ENCODE measurements around the gene SF3B6.

Gene SF3B6

DNA sequence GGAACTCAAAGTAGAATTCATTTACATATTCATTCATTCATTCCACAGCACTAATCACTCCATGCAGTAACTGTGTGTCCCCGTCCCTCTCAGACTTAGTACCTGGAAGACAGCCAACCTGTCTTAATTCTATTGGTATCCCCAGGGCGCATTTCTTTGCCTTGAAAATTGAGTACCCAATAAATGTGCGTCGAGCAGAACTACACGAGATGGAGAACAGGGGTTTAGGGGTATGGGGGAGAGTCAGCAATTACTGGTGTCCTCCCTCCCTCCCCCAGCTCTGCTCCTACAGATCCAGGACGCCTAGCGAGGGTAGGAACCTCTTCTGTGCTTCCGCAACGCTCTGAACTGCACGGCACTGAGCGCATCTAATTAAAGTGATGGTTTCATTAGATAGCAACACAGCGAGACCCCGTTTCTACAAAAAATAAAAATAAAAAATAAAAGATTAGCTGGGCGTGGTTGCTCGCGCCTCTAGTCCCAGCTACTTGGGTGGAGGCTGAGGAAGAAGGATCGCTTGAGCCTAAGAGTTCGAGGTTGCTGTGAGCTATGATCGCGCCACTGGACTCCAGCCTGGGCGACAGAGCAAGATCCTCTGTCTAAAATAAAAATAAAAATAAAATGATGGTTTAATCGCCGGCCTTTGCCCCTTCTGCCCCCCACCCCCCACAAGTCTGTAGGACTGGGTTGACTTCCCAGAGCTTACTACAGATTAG, 27.2 kb downstream of the SF3B6 start:
- H3K4me2 ChIP-seq (ENCODE audit: low read depth, low read length, poor library complexity, severe bottlenecking): peak overlapping the region; percentile 66
- TF ChIP-seq CTCF (conservative IDR thresholded peaks at IDR 0.05; ENCODE audit: low read length) (no peak), EZH2phosphoT487 (IDR thresholded peaks at IDR 0.05; ENCODE audit: borderline replicate concordance) (no peak)
- no peak overlapping the region for H3K9ac ChIP-seq (ENCODE audit: low read depth, low read length, poor library complexity, severe bottlenecking)

DNA sequence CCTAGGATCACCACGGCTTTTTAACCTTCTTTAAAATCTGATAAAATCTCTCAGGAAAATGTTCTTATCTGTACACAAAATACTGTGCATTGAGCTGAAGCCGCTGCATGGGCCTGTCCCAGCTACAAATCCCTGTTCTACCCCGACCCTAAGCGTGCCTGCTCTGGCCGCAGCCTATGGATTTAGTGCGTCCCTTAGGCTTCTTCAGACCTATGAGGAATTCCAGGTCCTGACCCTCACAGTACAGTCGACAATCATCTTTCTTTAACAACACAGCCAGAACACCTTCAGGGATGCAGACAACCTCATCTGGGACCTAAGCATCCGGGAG, 28.5 kb downstream of the SF3B6 start:
- Histone ChIP-seq H3K4me1 (ENCODE audit: insufficient read depth, low read length, poor library complexity, severe bottlenecking) (peaks cover 21% of the 10 kb centered on the region), H3K9me3 (ENCODE audit: insufficient read depth, low read depth, low read length) (no peaks in the 10 kb centered on the region), H4K20me1 (ENCODE audit: insufficient read depth, low read length, poor library complexity, severe bottlenecking) (no peaks in the 10 kb centered on the region), H3K79me2 (ENCODE audit: insufficient read depth, low read length) (peaks cover 19% of the 10 kb centered on the region), H3K36me3 (ENCODE audit: insufficient read depth, low read length) (no peaks in the 10 kb centered on the region), H2AFZ (ENCODE audit: low read length) (peak overlapping the region; percentile 96), H3K9me2 (replicated peaks; ENCODE audit: low read depth, low read length) (no peaks in the 10 kb centered on the region), H3K4me2 (ENCODE audit: low read depth, low read length, poor library complexity, severe bottlenecking) (peak overlapping the region; percentile 75), H3K4me3 (ENCODE audit: low read length, poor library complexity, severe bottlenecking) (peak overlapping the region; percentile 90), H3K27me3 (ENCODE audit: insufficient read depth, low read length, poor library complexity, severe bottlenecking) (no peaks in the 10 kb centered on the region), H3K9ac (ENCODE audit: low read depth, low read length, poor library complexity, severe bottlenecking) (peak overlapping the region; percentile 62), H3F3A (ENCODE audit: low read depth) (no peaks in the 10 kb centered on the region)
- TF ChIP-seq EZH2phosphoT487 (IDR thresholded peaks at IDR 0.05; ENCODE audit: borderline replicate concordance): no peak
- TF ChIP-seq CTCF (conservative IDR thresholded peaks at IDR 0.05; ENCODE audit: low read length): no peak

More for the DNA sequence above, 27.2 kb downstream of the SF3B6 start:
- Histone ChIP-seq H3K79me2 (ENCODE audit: insufficient read depth, low read length) (peaks cover 19% of the 10 kb centered on the region), H3K36me3 (ENCODE audit: insufficient read depth, low read length) (no peaks in the 10 kb centered on the region), H3K9me2 (replicated peaks; ENCODE audit: low read depth, low read length) (no peaks in the 10 kb centered on the region), H3F3A (ENCODE audit: low read depth) (no peaks in the 10 kb centered on the region), H4K20me1 (ENCODE audit: insufficient read depth, low read length, poor library complexity, severe bottlenecking) (no peaks in the 10 kb centered on the region), H3K4me3 (ENCODE audit: low read length, poor library complexity, severe bottlenecking) (peak overlapping the region; percentile 70), H3K27me3 (ENCODE audit: insufficient read depth, low read length, poor library complexity, severe bottlenecking) (no peaks in the 10 kb centered on the region), H3K9me3 (ENCODE audit: insufficient read depth, low read depth, low read length) (no peaks in the 10 kb centered on the region), H3K4me1 (ENCODE audit: insufficient read depth, low read length, poor library complexity, severe bottlenecking) (peaks cover 21% of the 10 kb centered on the region), H2AFZ (ENCODE audit: low read length) (peak overlapping the region; percentile 65)

DNA sequence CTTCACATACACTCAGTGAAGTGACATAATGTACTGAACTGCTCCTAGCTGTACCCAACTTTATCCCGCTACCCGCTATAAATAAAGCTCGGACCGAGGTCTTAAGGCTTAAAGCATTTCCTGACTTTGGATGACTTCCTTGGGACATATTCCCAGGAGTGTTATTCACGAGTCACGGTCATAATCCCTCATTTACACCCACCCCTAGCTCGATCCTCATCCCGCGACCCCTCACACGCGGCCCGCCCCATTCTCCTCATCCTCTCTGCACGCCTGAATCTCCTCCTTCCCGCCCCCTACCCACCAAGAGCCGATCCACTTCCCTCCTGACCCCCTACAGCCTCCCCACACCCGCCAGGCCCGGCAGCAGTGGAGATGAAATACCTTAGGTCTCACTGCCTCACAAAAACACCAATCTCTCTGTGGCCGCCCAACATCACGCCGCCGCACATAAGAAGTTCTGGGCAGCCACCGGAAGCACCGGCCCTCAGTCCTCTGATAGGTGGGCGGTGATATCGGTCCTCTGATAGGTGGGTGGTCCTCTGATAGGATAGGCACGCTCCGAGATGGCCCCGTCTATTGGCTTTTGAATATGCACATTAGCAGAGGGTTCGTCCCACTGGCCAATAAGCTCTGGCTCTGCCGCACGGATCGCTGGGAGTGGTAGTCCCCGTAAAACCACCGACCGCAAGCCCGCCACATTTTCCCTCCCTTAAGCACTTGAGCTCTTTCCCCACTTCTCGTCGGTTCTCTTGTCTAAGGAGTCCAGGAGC, 29.0 kb downstream of the SF3B6 start, which contains the start of gene WDCP:
Gene WDCP, minus strand, starts transcription at position 462 of the 773 bp plus-strand sequence. CDS start 7,897 bp downstream, outside the sequence.
- H3K36me3 ChIP-seq (ENCODE audit: insufficient read depth, low read length): no peaks in the 10 kb centered on the region
- no peaks in the 10 kb centered on the region for H3K9me3 ChIP-seq (ENCODE audit: insufficient read depth, low read depth, low read length)
- H3F3A ChIP-seq (ENCODE audit: low read depth): no peaks in the 10 kb centered on the region
- H3K9ac ChIP-seq (ENCODE audit: low read depth, low read length, poor library complexity, severe bottlenecking): peak within 1 kb of the TSS; percentile 84
- peak within 1 kb of the TSS; percentile 96 for H2AFZ ChIP-seq (ENCODE audit: low read length)
- H3K27me3 ChIP-seq (ENCODE audit: insufficient read depth, low read length, poor library complexity, severe bottlenecking): no peaks in the 10 kb centered on the region
- no peaks in the 10 kb centered on the region for H3K9me2 ChIP-seq (replicated peaks; ENCODE audit: low read depth, low read length)
- peaks cover 21% of the 10 kb centered on the region for H3K4me1 ChIP-seq (ENCODE audit: insufficient read depth, low read length, poor library complexity, severe bottlenecking)
- TF ChIP-seq CTCF (conservative IDR thresholded peaks at IDR 0.05; ENCODE audit: low read length): no peak
- no peak for TF ChIP-seq EZH2phosphoT487 (IDR thresholded peaks at IDR 0.05; ENCODE audit: borderline replicate concordance)
- no peaks in the 10 kb centered on the region for H4K20me1 ChIP-seq (ENCODE audit: insufficient read depth, low read length, poor library complexity, severe bottlenecking)
- H3K79me2 ChIP-seq (ENCODE audit: insufficient read depth, low read length): peaks cover 19% of the 10 kb centered on the region
- H3K4me3 ChIP-seq (ENCODE audit: low read length, poor library complexity, severe bottlenecking): peak within 1 kb of the TSS; percentile 90
- H3K4me2 ChIP-seq (ENCODE audit: low read depth, low read length, poor library complexity, severe bottlenecking): peak within 1 kb of the TSS; percentile 95
